ENCODE results near the gene MRPL36. TPM values are rescaled to one million over a fixed set of nuclear protein-coding genes. Genes with fewer than 3 reads are reported as not detected.

Gene MRPL36
- total RNA-seq, 1 experiment from 2014 or later: 61.2 TPM

- peaks cover 3% of the 10 kb centered on the region; the same call in 1 of the 2 replicates for H3K27me3 Mint-ChIP-seq (ENCODE audit: low read depth)
- H3K27ac Mint-ChIP-seq: no peak overlapping the region
- CTCF ChIA-PET: no interaction called here
- peaks cover 9% of the 10 kb centered on the region for H3K36me3 Mint-ChIP-seq
- TF ChIP-seq FOXK1 (CRISPR knock-in tag; IDR thresholded peaks at IDR 0.05): no peak
- TF ChIP-seq NR3C1 (CRISPR knock-in tag; conservative IDR thresholded peaks at IDR 0.05; ENCODE audit: low read depth): no peak
- peaks cover 13% of the 10 kb centered on the region for H3K9me3 Mint-ChIP-seq
- POLR2A ChIA-PET: no interaction called here
- DNase-seq (ENCODE audit: low spot score) (no peak), ATAC-seq (no peak)
- H3K4me1 Mint-ChIP-seq: peaks cover 30% of the 10 kb centered on the region
- H3K4me3 Mint-ChIP-seq: no peak overlapping the region
Observed at GRCh38 chr5:1760231-1760630, 39.4 kb downstream of the MRPL36 start.

GRCh38 chr5:1759378-1759970 is 40.2 kb downstream of the MRPL36 start:
- Mint-ChIP-seq H3K4me3 (no peak overlapping the region), H3K27ac (no peak overlapping the region), H3K36me3 (peaks cover 9% of the 10 kb centered on the region), H3K27me3 (ENCODE audit: low read depth) (peaks cover 3% of the 10 kb centered on the region; the same call in 1 of the 2 replicates), H3K4me1 (peaks cover 29% of the 10 kb centered on the region), H3K9me3 (peaks cover 13% of the 10 kb centered on the region)
- ATAC-seq: no peak
- TF ChIP-seq, protein P1, sequence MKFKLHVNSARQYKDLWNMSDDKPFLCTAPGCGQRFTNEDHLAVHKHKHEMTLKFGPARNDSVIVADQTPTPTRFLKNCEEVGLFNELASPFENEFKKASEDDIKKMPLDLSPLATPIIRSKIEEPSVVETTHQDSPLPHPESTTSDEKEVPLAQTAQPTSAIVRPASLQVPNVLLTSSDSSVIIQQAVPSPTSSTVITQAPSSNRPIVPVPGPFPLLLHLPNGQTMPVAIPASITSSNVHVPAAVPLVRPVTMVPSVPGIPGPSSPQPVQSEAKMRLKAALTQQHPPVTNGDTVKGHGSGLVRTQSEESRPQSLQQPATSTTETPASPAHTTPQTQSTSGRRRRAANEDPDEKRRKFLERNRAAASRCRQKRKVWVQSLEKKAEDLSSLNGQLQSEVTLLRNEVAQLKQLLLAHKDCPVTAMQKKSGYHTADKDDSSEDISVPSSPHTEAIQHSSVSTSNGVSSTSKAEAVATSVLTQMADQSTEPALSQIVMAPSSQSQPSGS (CRISPR knock-in tag; IDR thresholded peaks at IDR 0.05; ENCODE audit: borderline replicate concordance, low read depth): no peak
- TF ChIP-seq, protein P2, sequence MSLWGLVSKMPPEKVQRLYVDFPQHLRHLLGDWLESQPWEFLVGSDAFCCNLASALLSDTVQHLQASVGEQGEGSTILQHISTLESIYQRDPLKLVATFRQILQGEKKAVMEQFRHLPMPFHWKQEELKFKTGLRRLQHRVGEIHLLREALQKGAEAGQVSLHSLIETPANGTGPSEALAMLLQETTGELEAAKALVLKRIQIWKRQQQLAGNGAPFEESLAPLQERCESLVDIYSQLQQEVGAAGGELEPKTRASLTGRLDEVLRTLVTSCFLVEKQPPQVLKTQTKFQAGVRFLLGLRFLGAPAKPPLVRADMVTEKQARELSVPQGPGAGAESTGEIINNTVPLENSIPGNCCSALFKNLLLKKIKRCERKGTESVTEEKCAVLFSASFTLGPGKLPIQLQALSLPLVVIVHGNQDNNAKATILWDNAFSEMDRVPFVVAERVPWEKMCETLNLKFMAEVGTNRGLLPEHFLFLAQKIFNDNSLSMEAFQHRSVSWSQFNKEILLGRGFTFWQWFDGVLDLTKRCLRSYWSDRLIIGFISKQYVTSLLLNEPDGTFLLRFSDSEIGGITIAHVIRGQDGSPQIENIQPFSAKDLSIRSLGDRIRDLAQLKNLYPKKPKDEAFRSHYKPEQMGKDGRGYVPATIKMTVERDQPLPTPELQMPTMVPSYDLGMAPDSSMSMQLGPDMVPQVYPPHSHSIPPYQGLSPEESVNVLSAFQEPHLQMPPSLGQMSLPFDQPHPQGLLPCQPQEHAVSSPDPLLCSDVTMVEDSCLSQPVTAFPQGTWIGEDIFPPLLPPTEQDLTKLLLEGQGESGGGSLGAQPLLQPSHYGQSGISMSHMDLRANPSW (CRISPR knock-in tag; conservative IDR thresholded peaks at IDR 0.05; ENCODE audit: low read depth): no peak
- TF ChIP-seq ZNF263 (CRISPR knock-in tag; IDR thresholded peaks at IDR 0.05; ENCODE audit: low read depth): no peak
- no peak for TF ChIP-seq ETV6 (CRISPR knock-in tag; IDR thresholded peaks at IDR 0.05)
- no peak for TF ChIP-seq GABPB1 (CRISPR knock-in tag; IDR thresholded peaks at IDR 0.05)
- no peak for TF ChIP-seq USF1 (CRISPR knock-in tag; IDR thresholded peaks at IDR 0.05)
- TF ChIP-seq ZNF138 (CRISPR knock-in tag; conservative IDR thresholded peaks at IDR 0.05): no peak
- ChIA-PET CTCF (no interaction called here), POLR2A (no interaction called here)
- no peak for DNase-seq (ENCODE audit: low spot score)

GRCh38 chr5:1758574-1758973 is 41.1 kb downstream of the MRPL36 start:
- ATAC-seq (no peak), DNase-seq (ENCODE audit: low spot score) (no peak)
- ChIA-PET POLR2A (interaction anchor here (0.7 kb wide), 1 partner anchor 124 kb away, joined by 3 read pairs; the partner anchor contains the start of gene IRX4), CTCF (no interaction called here)
- Mint-ChIP-seq H3K27me3 (ENCODE audit: low read depth) (peaks cover 3% of the 10 kb centered on the region; the same call in 1 of the 2 replicates), H3K9me3 (peaks cover 13% of the 10 kb centered on the region), H3K36me3 (peaks cover 9% of the 10 kb centered on the region), H3K27ac (no peak overlapping the region), H3K4me1 (peaks cover 26% of the 10 kb centered on the region), H3K4me3 (no peak overlapping the region)
- TF ChIP-seq ZNF317 (CRISPR knock-in tag; IDR thresholded peaks at IDR 0.05; ENCODE audit: borderline replicate concordance, low read depth) (no peak), ATF6 (CRISPR knock-in tag; IDR thresholded peaks at IDR 0.05) (no peak), ZMAT4 (CRISPR knock-in tag; IDR thresholded peaks at IDR 0.05) (no peak), EMX1 (CRISPR knock-in tag; IDR thresholded peaks at IDR 0.05) (no peak), CTCF (IDR thresholded peaks at IDR 0.05) (no peak), ZNF138 (CRISPR knock-in tag; conservative IDR thresholded peaks at IDR 0.05) (no peak)
- TF ChIP-seq, protein P1 (CRISPR knock-in tag; IDR thresholded peaks at IDR 0.05; ENCODE audit: borderline replicate concordance, low read depth): no peak
- TF ChIP-seq, protein P3, sequence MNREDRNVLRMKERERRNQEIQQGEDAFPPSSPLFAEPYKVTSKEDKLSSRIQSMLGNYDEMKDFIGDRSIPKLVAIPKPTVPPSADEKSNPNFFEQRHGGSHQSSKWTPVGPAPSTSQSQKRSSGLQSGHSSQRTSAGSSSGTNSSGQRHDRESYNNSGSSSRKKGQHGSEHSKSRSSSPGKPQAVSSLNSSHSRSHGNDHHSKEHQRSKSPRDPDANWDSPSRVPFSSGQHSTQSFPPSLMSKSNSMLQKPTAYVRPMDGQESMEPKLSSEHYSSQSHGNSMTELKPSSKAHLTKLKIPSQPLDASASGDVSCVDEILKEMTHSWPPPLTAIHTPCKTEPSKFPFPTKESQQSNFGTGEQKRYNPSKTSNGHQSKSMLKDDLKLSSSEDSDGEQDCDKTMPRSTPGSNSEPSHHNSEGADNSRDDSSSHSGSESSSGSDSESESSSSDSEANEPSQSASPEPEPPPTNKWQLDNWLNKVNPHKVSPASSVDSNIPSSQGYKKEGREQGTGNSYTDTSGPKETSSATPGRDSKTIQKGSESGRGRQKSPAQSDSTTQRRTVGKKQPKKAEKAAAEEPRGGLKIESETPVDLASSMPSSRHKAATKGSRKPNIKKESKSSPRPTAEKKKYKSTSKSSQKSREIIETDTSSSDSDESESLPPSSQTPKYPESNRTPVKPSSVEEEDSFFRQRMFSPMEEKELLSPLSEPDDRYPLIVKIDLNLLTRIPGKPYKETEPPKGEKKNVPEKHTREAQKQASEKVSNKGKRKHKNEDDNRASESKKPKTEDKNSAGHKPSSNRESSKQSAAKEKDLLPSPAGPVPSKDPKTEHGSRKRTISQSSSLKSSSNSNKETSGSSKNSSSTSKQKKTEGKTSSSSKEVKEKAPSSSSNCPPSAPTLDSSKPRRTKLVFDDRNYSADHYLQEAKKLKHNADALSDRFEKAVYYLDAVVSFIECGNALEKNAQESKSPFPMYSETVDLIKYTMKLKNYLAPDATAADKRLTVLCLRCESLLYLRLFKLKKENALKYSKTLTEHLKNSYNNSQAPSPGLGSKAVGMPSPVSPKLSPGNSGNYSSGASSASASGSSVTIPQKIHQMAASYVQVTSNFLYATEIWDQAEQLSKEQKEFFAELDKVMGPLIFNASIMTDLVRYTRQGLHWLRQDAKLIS (CRISPR knock-in tag; IDR thresholded peaks at IDR 0.05; ENCODE audit: borderline replicate concordance): no peak
